PC-3 (cell line): ENCODE data around the gene RCHY1. TPM values are rescaled to one million over a fixed set of nuclear protein-coding genes. Genes with fewer than 3 reads are reported as not detected.
"Not testable (repeated sequence)": the region's sequence is repeated elsewhere in the genome, so short reads cannot be mapped to it uniquely, and the experiment has no call there.

Experiments
- ATAC-seq: fragments of 200-7000 bp; cut with Tn5 transposase; 2 replicates; pipeline ENCODE4 v1.9.1; 2020; ENCODE audit warnings: mild to moderate bottlenecking, moderate library complexity
- BruUV-seq: library from RNA; stranded (reverse); fragments of 400-500 nt; replicated peaks from 2 replicates; lab custom pipeline; 2021; lab: Mats Ljungman, UMichigan
- CTCF ChIA-PET: fragments of 300-600 bp; sonication (Branson Sonifier 250); formaldehyde crosslinking; loops from one replicate; lab custom pipeline; 2022; ENCODE audit warnings: antibody characterized with exemption; lab: Charles Lee
- POLR2A ChIA-PET: fragments of 300-600 bp; sonication (Branson Sonifier 250); formaldehyde crosslinking; loops from one replicate; lab custom pipeline; 2022; ENCODE audit warnings: antibody characterized with exemption; ENCODE audit not compliant: unreplicated experiment; lab: Charles Lee
- DNase-seq: peaks from one replicate; pipeline ENCODE4 v3.0.0-alpha.2; 2015
- H2AFZ ChIP-seq: fragments of 300-600 bp; sonication (generic); 2 replicates; pipeline ENCODE4 v1.6.0; 2016; ENCODE audit warnings: antibody characterized with exemption, low read length
- H3F3A ChIP-seq: fragments of 300-600 bp; sonication (generic); one replicate; pipeline ENCODE4 v1.6.0; 2017; ENCODE audit warnings: antibody characterized with exemption, low read length, control low read depth, mild to moderate bottlenecking; ENCODE audit not compliant: unreplicated experiment
- H3K27ac ChIP-seq: fragments of 300-600 bp; sonication (generic); 2 replicates; pipeline ENCODE4 v1.5.1; 2016; ENCODE audit warnings: mild to moderate bottlenecking, low read length
- H3K27me3 ChIP-seq: fragments of 300-600 bp; sonication (generic); 2 replicates; pipeline ENCODE4 v1.6.1; 2016; ENCODE audit warnings: low read length, mixed read lengths
- H3K36me3 ChIP-seq: fragments of 300-600 bp; sonication (generic); 2 replicates; pipeline ENCODE4 v1.6.1; 2016; ENCODE audit warnings: low read depth, mixed run types, low read length, mixed read lengths
- H3K4me1 ChIP-seq: fragments of 300-600 bp; sonication (generic); 2 replicates; pipeline ENCODE4 v1.5.1; 2016; ENCODE audit warnings: low read length; ENCODE audit not compliant: insufficient read depth
- H3K4me2 ChIP-seq: fragments of 300-600 bp; sonication (generic); 2 replicates; pipeline ENCODE4 v1.6.0; 2016; ENCODE audit warnings: low read length
- H3K4me3 ChIP-seq: fragments of 300-600 bp; sonication (generic); 2 replicates; pipeline ENCODE4 v1.5.1; 2016; ENCODE audit warnings: mild to moderate bottlenecking, low read length, mixed read lengths
- H3K79me2 ChIP-seq: fragments of 300-600 bp; sonication (generic); 2 replicates; pipeline ENCODE4 v1.6.1; 2017; ENCODE audit warnings: low read length, mixed read lengths
- H3K9ac ChIP-seq: fragments of 300-600 bp; sonication (generic); 2 replicates; pipeline ENCODE4 v1.6.0; 2016; ENCODE audit warnings: mild to moderate bottlenecking, low read length
- H3K9me2 ChIP-seq: fragments of 300-600 bp; sonication (generic); replicated peaks from 2 replicates; pipeline ENCODE4 v1.6.1; 2016; ENCODE audit warnings: mixed run types, low read length, mixed read lengths
- H3K9me3 ChIP-seq: fragments of 300-600 bp; sonication (generic); 2 replicates; pipeline ENCODE4 v1.6.1; 2016; ENCODE audit warnings: low read length, mixed read lengths
- H4K20me1 ChIP-seq: fragments of 300-600 bp; sonication (generic); 2 replicates; pipeline ENCODE4 v1.6.1; 2016; ENCODE audit warnings: low read length, mixed read lengths
- CTCF ChIP-seq: fragments of 300-600 bp; sonication (generic); conservative IDR thresholded peaks from 2 replicates; pipeline ENCODE4 v1.5.1; 2017; ENCODE audit warnings: antibody characterized with exemption, low read depth, mild to moderate bottlenecking, low read length
- EZH2 ChIP-seq: fragments of 300-600 bp; sonication (generic); IDR thresholded peaks from one replicate; pipeline ENCODE4 v1.6.1; 2017; ENCODE audit warnings: antibody characterized with exemption, mild to moderate bottlenecking, low read length; ENCODE audit not compliant: unreplicated experiment
- EZH2phosphoT487 ChIP-seq: fragments of 300-600 bp; sonication (generic); IDR thresholded peaks from 2 replicates; pipeline ENCODE4 v1.6.1; 2018; ENCODE audit warnings: mild to moderate bottlenecking, antibody characterized with exemption, low read length, borderline replicate concordance
- intact Hi-C: fragments of 100-400 bp; cut with micrococcal nuclease; formaldehyde crosslinking; loops from 2 replicates; pipeline ENCODE4 v1.9.0; 2023
- total RNA-seq: library from RNA; depleted of rRNA; stranded (reverse); fragments of >200 nt; gene quantifications from 2 replicates; pipeline ENCODE4 v1.2.3, GENCODE V29; 2014

Gene RCHY1
- total RNA-seq, 1 experiment from 2014 or later: 18.2 TPM

GRCh38 chr4:75525086-75525485 lies 10.9 kb upstream of the RCHY1 start:
- Histone ChIP-seq H3K27me3 (no peaks in the 10 kb centered on the region), H3K27ac (no peak overlapping the region), H4K20me1 (no peaks in the 10 kb centered on the region), H3K79me2 (no peaks in the 10 kb centered on the region), H3K4me2 (no peak overlapping the region), H3F3A (no peaks in the 10 kb centered on the region), H3K9me2 (no peaks in the 10 kb centered on the region), H3K9ac (no peak overlapping the region), H2AFZ (no peak overlapping the region), H3K4me3 (no peak overlapping the region), H3K9me3 (no peaks in the 10 kb centered on the region), H3K36me3 (peaks cover 22% of the 10 kb centered on the region; the same call in 1 of the 2 replicates), H3K4me1 (no peaks in the 10 kb centered on the region)
- DNase-seq: no peak
- TF ChIP-seq EZH2 (no peak), CTCF (no peak), EZH2phosphoT487 (no peak)
- intact Hi-C loops: no loop called here
- ChIA-PET POLR2A (no interaction called here), CTCF (no interaction called here)
- no TSS peak for BruUV-seq
- no peak for ATAC-seq

GRCh38 chr4:75519452-75519851 lies 5.2 kb upstream of the RCHY1 start:
- ATAC-seq, H3K36me3 ChIP-seq, CTCF ChIA-PET, H3K9me2 ChIP-seq, H3F3A ChIP-seq, H3K27me3 ChIP-seq, H3K27ac ChIP-seq, H3K4me2 ChIP-seq, H4K20me1 ChIP-seq, BruUV-seq, POLR2A ChIA-PET, H3K9ac ChIP-seq, intact Hi-C loops, H3K4me3 ChIP-seq, H3K9me3 ChIP-seq, H2AFZ ChIP-seq, DNase-seq: not testable (repeated sequence)
- Histone ChIP-seq H3K4me1 (peaks cover 12% of the 10 kb centered on the region), H3K79me2 (peaks cover 13% of the 10 kb centered on the region)

- TF ChIP-seq EZH2phosphoT487: no peak
- peaks cover 32% of the 10 kb centered on the region for H3K4me1 ChIP-seq
- H3K4me3 ChIP-seq: no peak overlapping the region; the same call in 1 of the 2 replicates
- H3K27me3 ChIP-seq: no peaks in the 10 kb centered on the region
- no peak overlapping the region for H3K9ac ChIP-seq
- H4K20me1 ChIP-seq: no peaks in the 10 kb centered on the region
- no peaks in the 10 kb centered on the region for H3F3A ChIP-seq
- peak overlapping the region; percentile 90 for H3K4me2 ChIP-seq
- H2AFZ ChIP-seq: no peak overlapping the region
- no TSS peak for BruUV-seq
- 0 out of 2 replicates have a peak, but pooled peaks cover 4% of the 10 kb centered on the region for H3K36me3 ChIP-seq
- no peak overlapping the region for H3K27ac ChIP-seq
- DNase-seq: no peak
- no peaks in the 10 kb centered on the region for H3K9me3 ChIP-seq
- ATAC-seq: no peak
- H3K79me2 ChIP-seq: peaks cover 43% of the 10 kb centered on the region
- CTCF ChIA-PET: no interaction called here
- intact Hi-C loops: no loop called here
- POLR2A ChIA-PET: no interaction called here
- no peaks in the 10 kb centered on the region for H3K9me2 ChIP-seq
Measured at GRCh38 chr4:75516144-75516543, 1.9 kb upstream of the RCHY1 start.
